ENCODE data around the gene KRT3.

The KRT3 gene

GRCh38 chr12:52827499-52828090 lies 31.7 kb upstream of the KRT3 start:
- DNase-seq (ENCODE audit: low spot score): no peak

- DNase-seq (ENCODE audit: low spot score): no peak
Measured at GRCh38 chr12:52826611-52827498, 30.9 kb upstream of the KRT3 start.

DNA sequence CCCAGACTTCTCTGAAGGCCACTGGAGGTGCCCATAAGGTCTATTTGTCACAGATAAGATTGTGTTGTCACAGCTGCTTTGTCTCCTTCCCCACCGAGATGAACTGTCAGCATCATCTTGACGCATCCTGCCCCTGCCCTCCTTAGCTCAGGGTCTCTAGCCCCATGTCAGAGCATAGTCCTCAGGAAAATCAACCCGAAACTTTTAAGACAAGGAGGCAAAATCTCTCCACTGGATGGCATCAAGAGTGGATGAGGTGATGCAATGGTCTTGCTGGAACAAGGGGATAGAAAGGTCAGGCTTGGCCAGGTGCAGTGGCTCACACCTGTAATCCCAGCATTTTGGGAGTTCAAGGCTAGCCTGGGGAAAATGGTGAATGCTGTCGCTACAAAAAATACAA lies 30.0 kb upstream of the KRT3 start:
- DNase-seq (ENCODE audit: low spot score): no peak

- no peak for DNase-seq (ENCODE audit: low spot score)
Measured at GRCh38 chr12:52824741-52825410, 29.0 kb upstream of the KRT3 start.

DNA sequence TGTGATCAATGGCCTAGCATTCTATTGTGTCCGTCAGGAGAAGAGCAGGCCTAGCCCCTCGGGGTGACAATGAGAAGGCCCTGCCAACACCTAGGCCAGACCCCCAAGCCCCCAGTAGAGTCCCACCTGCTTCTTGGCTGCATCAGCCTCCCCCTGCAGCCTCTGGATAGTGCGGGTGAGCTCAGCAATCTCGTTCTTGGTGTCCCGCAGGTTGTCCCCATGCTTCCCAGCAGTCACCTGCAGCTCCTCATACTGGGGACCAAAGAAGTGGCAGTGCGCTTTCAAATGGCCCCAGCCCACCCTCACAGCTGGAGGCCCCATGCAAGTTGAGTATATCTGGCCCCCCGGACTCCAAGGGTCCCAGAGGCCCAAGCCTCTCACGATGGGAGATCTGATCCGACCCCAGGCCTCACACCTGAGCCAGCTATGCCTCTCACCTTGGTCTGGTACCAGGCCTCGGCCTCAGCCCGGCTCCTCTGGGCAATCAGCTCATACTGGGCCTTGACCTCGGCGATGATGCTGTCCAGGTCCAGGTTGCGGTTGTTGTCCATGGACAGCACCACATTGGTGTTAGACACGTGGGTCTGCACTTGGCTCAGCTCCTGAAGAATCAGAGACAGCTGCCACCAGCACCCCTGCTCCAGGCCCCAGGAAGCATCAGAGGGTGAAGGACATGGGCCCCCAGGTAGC lies 28.0 kb upstream of the KRT3 start:
- DNase-seq (ENCODE audit: low spot score): no peak

DNA sequence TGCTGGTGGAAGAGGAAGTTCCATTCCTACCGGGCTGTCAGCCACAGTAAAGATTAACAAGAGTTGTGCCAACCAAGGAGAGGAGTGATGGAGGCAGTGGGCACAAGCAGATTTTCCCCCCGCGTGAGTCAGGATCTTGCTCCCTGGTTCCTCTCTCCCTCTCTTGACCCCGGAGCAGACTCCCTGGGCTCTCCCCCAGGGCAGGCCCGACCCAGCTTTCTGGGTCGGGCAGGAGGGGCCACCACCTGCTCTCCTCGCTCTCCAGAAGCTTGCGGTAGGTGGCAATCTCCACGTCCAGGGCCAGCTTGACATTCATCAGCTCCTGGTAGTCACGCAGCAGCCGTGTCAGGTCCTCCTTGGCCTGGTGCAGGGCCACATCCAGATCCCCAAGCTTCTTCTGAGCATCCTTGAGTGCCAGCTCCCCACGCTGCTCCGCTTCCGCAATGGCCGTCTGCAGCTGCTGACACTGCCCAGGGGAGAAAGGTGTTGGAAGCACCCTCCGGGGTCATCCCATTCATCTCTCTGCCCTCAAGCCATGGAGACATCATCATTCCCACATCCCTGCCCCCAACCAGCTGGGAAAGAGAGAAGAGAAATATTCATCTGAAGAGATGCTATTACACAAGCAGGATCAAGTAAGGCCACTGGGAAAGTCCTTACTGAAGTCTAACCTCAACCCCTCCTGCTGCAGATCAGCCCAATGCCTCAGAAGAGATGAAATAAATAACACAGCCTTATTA lies 27.0 kb upstream of the KRT3 start:
- no peak for DNase-seq (ENCODE audit: low spot score)

GRCh38 chr12:52821826-52822660 lies 26.1 kb upstream of the KRT3 start:
- no peak for DNase-seq (ENCODE audit: low spot score)

GRCh38 chr12:52821071-52821730 lies 25.3 kb upstream of the KRT3 start:
- no peak for DNase-seq (ENCODE audit: low spot score)

DNA sequence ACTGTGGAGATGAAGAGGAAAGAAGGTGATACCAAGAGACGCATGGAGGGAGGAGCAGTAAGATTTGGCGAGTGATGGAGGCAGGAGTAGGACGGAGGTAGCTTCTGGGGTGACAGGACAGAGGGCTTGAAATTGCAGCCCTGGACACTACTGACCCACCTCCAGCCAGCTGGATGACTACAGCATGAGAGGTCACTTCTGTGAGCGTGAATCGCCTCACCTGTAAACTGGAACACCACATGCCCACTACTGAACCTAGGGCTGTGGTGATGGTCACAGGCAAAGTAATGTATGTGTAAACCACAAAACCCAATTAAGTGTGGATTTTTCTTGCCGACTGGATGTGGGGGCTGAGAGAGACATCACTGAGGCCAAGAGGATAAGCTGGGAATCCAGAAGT lies 24.6 kb upstream of the KRT3 start:
- no peak for DNase-seq (ENCODE audit: low spot score)

DNA sequence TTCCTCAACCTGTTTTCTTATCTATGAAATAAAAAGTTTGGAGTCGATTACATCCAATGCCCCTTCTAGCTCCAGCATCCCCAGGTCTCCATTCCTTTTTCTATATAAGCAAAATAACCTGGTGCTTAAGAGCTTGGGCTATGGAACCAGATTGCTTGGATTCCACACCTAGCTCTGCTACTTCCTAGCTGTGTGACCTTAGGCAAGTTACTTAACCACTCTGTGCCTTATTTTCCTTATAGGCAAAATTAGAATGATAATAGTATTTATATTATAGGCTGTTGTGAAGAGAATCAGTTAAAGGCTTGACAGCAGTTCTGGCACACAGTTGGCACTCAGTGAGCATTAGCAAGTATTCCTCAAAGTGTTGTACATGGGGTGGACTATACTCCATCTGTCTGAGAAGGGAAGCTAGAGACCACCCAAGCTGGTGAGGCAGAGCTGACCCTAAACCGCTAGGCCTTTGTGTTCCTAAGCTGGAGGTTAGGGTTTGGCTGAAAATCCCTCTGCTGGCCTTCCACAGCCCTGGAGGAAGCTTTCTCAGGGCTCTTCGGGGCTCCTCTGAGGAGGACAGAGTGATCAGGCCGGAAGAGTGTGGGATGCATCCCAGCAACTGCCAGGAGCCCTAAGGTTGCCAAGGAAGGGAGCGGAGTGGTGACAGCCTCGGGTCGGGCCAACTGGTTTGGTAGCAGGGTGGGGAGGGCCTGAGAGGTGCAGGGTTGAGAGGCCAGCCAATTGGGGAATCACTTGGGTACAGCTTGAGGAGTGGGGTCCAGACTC lies 24.0 kb upstream of the KRT3 start:
- DNase-seq (ENCODE audit: low spot score): no peak

DNA sequence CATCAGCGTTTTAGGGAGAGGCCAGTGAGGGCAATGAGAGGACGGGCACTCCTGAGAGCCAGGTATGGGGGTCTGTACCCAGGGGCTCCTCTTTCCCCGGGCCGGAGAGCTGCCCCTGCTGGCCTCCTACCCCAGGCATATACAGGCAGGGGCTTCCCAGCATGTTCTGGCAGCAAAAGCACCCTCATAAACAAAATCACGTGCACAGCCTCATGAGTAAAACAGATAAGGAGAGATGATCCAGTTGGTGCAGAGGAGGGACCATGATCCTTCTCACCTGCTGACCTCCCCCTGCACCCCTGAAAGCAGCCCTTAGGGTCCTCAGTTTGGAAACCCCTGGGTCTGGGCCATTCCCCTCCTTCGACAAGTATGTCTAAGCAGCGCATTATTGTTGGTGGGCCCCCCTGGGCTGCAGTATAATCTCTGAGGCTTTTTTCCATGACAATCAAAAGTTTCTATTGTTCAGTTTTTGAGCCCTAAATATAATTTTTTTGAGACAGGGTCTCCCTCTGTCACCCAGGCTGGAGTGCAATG lies 23.0 kb upstream of the KRT3 start:
- DNase-seq (ENCODE audit: low spot score): no peak

DNA sequence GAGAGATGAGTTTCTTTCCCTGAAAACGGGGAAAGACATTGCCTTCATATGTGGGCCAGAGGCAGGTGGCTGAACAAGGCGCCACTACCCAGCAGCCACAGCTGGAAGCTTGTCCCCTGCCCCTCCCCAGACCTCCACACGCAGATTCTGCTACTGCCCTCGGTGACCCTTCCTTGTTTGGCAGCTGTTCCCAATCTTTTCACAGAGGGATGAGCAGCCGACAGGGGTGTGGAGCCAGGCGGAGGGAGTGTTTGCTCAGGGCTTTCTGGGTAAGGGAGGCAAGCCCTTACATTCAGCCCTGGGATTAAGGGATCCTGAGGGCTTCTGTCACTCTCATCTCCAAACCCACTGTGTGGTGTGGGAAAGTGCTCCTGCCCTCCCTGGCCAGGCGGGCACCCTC lies 22.5 kb upstream of the KRT3 start:
- DNase-seq (ENCODE audit: low spot score): no peak

DNA sequence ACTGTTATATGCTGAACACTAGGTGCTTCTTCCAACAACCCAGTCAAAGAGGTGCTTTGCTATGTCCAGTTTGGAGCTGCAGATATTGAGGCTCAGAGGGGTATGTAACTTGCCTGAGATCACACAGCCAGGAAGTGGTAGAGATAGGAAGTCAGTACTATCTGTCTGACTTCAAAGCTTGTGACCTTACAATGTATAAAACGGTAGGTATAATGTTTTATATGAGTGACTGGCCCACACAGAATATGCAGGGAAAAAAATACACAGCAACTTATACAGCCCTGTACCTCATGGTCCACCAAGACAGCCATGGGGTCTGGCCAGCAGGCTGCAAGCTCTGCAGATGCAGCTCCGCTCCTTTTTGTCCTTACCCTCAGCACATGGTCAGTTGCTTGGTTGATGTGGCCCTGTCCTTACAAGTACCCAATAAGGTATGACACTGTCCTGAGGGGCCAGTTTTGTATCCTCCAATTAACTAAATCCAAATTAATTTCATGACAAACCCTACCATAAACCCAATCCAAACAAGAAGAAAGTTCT lies 21.9 kb upstream of the KRT3 start:
- no peak for DNase-seq (ENCODE audit: low spot score)

GRCh38 chr12:52817003-52817698 lies 21.2 kb upstream of the KRT3 start:
- no peak for DNase-seq (ENCODE audit: low spot score)

GRCh38 chr12:52815676-52816588 lies 20.0 kb upstream of the KRT3 start:
- DNase-seq (ENCODE audit: low spot score): no peak

DNA sequence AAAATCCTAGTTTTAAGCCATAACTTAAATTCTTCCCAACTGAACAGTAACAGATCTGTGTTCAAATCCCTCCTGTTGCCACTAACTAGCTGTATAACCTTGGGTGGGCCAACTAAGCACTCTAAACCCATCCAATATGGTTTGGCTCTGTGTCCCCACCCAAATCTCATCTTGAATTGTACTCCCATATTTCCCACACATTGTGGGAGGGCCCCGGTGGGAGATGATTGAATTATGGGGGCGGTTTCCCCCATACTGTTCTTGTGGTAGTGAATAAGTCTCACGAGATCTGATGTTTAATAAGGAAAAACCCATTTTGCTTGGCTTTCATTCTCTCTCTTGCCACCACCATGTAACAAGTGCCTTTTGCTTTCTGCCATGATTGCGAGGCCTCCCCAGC lies 19.2 kb upstream of the KRT3 start:
- DNase-seq (ENCODE audit: low spot score): no peak

DNA sequence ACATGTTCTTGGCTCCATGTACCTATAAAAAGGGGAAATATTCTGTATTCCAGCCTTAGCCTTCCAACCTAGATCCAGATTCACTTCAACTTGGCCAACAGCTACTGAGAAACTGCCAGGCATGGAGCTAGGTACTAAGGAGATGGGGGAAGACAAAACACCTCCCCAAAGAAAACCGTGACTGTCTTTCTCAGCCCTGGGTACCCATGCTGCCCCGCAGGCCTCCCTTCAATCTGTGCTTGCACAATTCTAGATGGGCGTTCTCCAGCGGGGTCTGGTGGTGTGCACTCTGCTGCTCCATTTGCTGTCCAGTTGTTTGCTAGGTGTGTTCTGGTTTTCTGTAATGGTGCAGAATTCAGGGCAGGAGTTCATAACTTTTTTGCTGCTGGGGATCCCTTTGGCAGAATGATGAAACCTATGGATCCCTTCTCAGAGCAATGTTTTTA lies 18.8 kb upstream of the KRT3 start:
- DNase-seq (ENCODE audit: low spot score): no peak
